NCI-H345 treated with DMSO at 0.1 percent for 48 hours (cell line): ENCODE results near the gene MEIS2.

Experiments
- DNase-seq: peaks from one replicate; lab custom pipeline; 2025; ENCODE audit not compliant: unreplicated experiment; lab: John Stamatoyannopoulos, UW

The MEIS2 gene

DNA sequence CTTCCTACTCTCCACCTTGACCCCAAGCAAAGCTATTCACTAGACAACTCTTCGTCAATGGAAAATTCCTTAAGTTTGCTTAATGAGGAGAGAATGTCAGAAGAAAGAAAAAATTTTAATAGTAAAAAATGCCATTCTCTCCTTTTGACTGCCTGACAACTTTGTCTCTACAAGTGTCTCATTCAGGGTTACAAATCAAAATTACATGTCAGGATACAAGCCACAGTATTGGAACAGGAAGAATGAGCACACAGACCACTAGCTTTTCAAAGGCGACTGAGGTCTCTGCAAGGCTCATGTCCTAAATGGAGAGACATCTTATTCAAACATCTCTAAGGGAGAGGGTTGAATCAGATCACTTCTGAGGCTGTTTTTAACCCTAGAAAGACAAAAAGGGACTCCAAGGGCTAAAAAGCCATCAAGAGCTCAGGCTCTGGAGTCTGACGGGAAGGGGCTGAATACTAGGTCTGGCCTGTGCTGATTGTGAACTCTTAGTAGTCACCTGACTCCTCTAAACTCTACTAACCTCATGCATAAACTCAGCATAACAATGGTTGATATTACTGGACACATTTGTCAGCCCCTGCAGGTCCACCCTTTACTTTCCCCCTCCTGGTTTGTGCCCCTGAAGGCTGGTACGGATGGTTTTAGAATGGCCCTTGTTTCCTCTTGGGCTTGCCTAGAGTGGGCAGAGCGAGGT lies 12.8 kb upstream of the MEIS2 start:
- DNase-seq, result no peak

DNA sequence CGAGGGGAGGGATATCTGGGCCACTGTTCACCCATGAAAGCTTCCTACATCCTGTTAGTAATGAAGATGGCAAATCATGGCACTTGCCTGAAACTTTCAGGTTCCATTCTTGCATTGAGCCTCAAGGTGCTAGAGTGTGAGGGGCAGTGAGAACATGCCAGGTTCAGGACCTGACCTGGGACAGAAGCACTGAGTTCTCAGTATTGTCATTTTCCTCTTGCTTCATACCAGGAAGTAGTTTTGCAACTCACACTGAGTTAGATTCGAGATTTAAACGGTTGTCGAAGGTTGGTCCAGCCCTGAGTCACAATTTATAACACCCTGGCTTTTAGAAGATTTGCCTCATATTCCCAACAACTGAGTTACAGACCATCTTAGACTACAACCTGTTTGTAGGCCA lies 11.8 kb upstream of the MEIS2 start:
- DNase-seq, result no peak

DNA sequence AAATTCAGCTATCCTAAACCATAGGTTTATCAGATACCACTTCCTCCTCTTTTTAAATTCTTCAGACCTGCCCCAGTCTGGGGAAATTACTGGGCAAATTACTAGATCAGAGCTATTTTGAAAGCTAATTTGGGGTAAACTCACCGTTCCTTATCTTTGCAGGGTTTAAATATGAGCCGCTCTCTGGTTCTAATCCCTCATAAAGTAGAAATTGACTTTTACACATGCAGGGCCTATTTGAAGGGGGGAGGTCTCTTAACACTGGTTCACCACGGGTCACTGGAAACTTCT lies 11.0 kb upstream of the MEIS2 start:
- no peak for DNase-seq

DNA sequence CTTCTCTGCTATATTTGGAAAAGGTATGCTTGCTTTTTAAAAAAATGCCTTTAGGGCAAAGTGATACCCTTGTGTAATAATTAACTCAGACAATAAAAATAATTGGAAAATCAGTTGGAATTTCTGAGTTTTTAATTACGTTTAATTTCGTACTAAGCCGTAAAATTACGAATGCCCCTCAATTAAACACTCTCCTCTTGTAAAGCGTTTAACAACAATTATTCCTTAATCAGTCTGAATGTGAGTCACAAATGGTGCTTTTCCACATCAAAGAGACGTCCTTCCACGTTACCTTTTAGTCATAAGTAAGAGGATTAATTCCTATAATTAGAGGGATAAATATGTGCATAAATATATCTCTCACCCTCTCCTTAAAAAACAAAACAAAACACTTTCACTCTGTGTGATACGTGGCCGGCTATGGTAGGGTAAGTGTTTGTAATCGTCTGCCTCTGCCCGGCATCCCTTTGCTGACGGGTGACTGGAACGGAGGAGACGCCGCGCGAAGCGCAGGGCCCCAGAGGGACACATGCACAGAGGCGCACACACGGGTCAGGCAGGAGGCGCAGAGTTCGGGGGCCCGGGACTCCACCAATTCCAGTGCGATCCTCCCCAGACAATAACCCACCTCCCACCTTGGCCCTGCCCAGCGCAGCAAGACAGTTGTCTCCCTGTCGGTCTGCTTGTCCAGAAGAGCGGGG lies 9.7 kb upstream of the MEIS2 start:
- no peak for DNase-seq

DNA sequence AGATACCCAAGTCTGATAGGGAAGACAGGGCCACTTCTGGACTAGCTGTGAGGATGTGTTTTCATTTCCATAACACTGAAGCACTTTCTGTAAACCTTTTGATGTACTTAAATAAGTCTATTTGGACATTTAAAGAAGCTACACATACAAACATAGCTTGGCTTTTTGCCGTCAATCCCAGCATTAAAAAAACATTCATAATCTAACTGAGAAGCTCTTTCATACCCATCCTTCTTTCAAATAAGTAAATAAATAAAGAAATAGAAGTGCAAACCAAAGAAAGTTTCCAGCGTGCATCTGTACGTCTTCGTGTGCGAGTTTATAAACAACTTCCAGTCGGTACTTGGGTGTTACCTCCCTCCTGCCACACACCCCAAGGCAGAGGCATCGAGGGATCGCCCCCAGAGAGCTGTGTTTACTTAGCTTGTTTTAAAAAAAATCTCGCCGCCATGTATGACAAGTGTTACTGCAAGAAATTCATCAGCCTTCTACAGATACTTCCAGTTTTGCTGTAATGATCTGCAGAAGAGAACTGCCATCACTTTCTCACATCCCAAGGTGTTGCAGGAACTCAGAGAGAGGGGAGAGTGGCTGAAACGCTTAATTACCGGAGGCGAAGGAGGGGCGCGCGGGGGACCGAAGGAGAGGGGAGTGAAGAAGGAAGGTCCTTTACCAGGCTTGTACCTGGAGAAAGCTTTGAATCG lies 9.0 kb upstream of the MEIS2 start:
- DNase-seq, result no peak

DNA sequence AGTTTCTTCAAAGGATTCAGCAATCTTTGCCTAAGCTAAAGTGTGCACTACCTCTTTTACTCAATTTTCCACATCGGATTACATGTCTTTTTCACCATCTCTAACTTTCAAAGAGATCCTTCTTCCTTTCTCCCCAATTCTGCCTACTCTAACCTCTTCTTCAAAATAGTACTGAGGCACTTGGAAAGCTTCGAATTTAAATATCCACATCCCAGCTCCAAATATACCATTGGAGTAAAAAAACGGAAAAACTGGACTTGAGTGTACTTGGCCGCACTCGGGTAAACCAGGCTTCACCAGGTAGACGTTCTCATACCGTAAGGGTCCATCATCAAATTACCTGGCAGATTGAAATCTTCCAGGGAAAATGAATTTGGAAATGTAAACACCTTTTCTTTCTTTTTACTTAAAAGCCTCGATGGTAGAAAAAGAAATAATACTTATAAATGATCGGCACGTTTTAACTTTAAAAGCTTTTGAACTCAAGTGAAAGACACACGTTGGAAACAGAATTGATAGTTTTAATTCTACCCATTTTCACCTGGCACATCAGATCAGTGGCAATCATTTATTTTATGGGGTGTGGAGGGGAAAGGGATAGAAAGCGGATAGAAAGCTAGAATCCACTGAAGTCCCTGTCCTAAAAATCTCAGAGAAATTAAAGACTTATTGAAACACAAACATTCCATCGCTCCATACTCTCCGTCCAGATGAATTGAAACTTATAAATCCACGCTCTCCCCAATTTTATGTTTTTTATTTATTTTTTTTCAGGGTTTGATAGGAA lies 8.2 kb upstream of the MEIS2 start:
- DNase-seq, result no peak

DNA sequence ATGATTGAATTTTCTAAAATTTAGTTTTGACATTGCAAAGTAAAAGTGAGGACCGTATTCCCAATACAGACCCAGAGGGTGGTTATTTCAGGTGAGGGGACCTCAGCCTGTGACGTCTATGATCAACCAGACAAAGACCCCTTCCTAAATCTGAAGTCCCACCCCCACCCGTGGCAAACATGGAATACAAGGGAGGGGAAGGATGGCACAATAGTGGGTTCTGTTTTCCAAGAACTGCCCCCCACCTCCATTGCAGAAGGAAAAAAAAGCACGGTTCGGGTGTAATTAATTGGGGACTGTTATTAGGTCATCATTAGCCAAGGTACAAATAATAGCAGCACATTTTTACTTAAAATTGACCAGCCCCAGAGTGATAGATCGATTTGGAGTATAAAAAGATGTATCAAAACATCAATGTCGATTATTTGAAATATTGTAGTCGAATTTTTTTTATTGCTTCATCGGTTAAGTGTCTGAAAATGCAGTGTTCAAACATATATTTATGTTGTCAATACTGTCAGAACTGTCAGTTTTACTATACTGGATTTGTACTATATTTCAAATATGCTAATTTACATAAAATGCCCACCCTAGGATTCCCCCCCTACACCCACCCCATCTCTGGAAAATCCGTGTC lies 7.5 kb upstream of the MEIS2 start:
- no peak for DNase-seq

DNA sequence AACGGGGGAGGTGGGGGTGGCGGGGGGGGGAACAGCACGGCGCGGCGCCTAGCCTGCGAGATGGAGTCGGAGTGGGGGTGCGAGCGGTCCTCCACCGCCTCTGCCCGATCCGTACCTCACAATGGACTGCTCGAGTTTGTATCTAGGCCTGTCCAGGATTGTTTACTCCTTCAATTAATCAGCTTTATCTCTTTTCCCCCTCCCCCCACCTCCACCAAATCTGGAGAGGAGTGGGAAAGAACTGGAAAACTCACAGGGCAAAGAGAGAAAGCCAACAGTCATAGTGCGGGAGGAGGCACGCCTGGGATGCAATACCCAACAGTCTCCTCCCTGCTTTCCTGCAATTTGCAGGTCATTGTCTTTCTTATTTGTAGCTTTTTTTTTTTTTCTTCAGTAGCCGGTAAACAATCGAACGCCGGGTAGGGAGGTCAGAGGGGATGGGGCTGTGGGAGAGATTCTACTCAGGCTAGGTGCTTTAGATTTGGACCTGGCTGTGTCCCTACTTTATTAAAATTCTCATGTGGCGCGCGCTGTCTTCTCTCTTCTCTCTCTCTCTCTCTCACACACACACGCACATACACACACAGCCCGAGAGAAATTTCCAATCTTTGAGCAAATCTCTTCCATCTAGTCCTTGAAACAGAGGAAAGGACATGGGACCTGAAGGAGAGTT lies 6.9 kb upstream of the MEIS2 start:
- DNase-seq, result no peak

DNA sequence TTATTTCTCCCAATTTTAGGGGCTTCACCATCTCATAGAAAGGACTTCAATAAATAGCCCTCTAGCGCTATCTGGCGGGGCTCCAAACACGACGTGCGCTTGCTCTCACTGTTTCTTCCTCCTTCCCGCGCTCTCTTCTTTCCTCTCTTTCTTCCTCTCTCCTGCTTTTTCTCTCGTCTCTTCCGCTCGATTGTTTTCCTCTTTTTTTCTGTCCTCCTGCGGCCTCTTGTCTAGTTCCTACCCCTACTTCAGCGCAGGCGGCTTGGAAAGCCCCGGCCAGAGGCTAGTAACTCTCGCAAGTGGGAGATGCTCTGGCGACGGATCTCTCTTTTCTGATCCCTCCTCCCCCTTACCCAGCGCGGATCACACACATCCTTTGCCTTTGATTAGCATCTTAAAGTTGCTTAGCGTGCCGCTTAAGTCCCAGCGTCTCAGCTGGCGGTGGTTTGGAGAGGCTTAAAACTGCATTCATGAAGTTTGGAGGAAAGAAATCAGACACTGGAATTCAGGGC lies 6.2 kb upstream of the MEIS2 start:
- no peak for DNase-seq

DNA sequence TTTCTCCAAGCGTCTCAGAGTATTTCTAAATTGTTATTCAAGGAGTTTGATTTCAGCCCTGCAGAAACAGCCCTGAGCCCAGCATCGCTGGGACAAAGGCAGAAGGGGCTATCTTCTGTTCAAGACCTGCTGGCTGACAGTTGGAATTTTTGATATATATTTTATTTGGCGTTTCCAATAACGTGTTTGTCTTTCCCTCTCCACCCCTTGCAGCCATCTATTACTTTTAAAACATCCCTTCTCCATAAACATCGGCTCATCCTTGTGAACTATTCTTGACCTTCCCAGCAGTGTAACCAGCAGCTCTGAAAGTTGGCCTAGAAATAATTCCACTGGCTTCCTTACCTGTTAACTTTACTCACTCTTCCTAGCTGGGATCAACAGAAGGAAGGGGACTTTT lies 5.5 kb upstream of the MEIS2 start:
- no peak for DNase-seq

DNA sequence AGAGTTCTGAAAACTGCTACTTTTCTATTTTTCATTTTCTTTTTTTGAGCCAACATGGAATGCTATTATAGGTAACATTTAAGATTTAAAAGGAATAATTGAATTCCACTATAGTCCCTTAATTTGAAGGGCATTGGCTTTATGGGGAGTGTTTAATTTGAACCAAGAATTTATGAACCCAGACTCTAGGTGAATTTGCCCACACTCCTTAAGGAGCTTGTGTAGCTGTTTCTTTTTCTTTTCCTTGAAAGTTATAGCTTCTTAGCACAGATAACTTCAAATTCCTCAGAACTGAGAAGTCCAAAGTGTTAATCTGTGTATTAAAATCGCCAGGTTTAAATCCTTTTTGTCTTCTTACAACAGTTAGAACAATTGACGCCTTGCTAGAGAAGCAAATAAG lies 4.7 kb upstream of the MEIS2 start:
- no peak for DNase-seq

DNA sequence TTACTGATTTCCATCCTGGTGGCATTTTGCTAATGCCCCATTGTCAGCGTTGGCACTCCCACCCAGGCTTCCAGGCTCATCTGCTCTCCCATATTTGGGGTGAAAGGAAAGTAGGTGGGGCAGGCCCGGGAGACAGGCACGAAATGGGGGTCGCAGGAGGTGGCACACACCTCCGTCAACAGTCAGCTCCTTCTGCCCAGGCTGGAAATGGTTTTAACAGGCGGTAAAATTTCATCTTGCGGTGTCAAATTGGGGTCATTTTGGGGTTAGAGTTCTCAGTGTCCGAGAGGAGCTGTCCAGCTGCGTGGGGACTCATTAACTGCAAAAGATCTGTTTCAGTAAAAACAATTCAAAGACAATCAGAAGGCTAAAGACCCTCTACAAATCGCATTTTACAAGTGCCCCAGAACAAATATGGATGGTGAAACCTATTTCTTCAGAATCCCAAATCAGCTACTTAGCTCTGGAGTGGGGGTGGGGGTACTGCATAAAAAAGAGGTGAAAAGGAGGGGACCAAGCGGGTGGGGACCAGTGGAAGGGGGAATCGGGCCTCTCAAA lies 4.2 kb upstream of the MEIS2 start:
- DNase-seq, result no peak

DNA sequence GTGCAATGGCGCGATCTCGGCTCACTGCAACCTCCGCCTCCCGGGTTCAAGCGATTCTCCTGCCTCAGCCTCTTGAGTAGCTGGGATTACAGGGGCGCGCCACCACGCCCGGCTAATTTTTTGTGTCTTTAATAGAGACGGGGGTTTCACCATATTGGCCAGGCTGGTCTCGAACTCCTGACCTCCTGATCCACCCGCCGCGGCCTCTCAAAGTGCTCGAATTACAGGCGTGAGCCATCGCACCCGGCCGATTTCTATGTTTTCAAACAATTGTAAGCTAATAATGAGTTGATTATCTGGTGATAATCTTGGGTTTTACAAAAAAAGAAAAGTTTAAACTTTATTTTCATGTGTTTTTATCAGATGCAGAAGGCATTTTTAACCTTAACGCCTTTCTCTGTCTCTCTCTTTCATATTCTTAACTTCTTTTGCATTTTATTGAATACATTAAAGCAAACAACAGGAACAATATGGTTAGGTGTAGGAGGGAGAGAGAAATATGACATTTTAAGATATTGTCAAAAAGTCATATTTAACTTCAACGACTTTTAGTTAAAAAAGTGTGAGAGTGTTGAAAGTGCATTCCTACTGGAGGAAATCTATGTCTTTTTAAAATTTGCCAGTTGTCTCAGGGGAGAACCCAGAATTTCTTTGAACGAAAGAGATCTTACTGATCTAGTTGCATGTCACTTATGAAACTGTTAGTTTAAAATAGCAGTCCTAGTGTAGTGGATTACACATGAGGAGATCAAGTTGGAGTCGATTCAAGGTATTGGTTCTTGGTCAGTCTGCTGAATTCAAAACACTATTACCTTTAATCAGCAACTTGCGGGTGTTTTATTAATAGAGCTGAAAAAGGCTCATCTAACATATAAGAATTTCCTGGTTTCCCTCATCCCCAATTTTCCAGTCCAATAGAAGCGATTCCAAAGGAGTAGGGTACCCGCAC lies 3.4 kb upstream of the MEIS2 start:
- no peak for DNase-seq

DNA sequence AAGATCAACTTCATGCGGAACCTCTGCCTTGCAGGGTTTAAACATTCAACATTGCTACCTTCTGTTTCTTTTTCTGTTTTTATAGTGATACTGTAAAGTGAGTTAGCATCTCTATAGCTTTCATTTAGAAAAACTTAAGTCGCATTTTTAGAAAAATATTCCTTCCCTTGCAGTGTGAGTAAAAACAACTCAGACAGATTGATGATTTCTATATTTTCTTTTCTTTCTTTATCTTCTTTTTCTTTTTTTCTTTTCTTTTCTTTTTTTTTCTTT lies 2.8 kb upstream of the MEIS2 start:
- no peak for DNase-seq

DNA sequence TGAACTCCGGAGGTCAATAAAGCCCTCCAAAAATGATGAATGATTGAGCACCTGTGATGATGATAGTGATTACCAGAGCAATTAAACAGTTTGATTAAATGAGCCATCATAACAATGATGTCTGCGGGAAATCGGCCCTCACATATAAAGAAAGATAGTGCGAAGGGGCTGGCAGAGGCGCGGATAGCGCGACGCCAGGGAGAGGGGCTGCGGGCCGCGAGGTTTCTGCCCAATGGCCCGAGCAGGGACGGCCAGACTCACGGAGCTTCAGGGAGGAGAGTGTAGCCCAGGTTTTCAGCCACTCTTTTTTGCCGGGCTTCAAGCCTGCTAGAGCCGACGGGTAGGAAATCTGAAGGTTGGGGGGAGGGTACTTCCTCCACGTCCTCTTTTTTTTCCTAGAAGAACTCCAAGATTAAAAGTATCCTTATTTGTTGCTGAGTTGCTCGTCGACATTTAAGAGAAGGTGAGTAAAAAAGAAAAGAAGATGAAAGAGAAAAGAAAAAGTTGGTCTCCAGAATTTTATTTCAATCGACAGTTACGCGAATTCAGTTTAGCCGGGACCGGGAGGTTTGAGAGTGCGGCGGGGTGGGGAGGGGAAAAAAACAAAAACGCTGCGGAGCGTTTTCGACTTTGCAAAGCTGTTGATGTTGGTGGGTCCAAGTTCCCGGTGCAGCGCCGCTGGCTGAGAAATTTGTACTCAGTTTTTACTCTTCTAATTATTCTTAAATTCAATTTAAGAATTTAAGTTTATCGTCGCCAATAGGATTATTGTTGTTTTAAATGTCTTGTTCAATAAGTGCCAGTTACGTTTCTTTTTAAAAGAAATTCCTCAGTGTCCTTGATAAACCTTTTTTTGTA lies 2.2 kb upstream of the MEIS2 start:
- DNase-seq, result no peak

DNA sequence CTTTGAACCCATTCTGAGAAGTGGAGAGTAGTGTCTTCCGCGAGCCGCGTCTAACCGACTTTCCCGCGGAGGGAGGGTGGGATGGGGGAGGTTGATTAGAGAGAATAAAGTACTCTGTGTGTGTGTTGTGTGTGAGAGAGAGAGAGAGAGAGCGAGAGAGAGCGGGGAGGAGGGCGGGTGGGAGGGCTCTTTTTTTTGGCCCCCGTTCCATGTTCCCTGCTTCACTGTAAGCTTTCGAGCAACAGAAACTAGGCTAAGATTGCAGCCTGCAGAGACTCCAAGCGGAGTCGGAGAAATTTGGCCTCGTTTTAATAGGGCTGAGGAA lies 1.6 kb upstream of the MEIS2 start:
- peak; percentile 16 for DNase-seq

DNA sequence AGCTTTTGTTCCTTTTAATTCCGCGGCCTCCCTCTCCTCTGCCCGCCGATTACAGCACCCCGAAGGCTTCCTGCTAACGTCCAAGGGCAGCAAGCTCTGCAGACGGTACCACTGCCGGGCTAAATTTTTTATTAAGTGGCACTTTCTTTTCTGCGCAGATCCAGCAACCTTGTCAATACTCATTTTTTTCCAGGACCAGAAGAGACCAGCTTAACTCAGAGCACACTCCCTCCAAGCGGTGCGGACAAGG lies 542 bp upstream of the MEIS2 start:
- no peak for DNase-seq

DNA sequence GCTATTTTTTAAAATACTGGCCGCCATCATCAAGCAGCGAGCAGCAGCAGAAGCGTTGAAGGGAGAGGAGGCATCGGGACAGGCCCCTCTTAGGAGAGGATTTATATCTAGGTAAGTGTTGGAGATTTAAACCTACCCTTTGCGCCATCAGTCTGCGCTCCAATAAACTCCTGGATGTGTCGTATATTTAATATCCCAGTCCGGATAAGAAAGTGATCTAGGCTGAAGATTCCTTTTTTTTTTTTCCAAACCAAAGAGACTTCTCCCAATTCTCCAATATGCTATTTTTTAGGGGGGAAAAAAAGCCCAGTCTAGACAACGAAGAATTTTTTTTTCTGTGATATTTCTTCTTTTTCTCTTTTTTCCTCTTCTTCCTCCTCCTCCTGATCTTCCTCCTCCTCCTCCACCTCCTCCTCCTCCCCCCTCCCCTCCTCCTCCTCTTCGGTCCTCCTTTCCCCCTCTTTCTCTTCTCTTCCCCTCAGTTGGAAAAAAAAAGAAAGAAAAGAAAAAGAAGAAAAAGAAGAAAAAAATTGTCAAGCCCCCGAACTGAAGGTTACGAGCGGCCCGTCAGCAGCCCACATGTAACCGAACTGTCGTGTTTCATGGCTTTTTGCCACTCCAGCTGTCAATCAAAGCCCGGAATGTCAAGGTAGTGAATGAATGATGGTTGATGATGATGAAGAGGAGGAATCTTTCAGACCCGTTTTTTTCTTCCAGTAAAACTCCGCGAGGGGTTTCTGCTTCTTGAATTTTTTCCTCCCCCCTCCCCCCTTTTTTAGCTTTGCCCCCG lies 835 bp downstream of the MEIS2 start:
- DNase-seq, result no peak
